Kidney capillary endothelial cell (primary cell): ENCODE measurements around the gene CSNK1A1.
"Not testable (repeated sequence)": the region's sequence is repeated elsewhere in the genome, so short reads cannot be mapped to it uniquely, and the experiment has no call there.

Source experiments
- DNase-seq: peaks from one replicate; pipeline ENCODE4 v3.0.0-alpha.2; 2018; ENCODE audit warnings: low spot score

The CSNK1A1 gene

GRCh38 chr5:149453618-149454415, 97.4 kb downstream of the CSNK1A1 start:
- DNase-seq, result no peak

GRCh38 chr5:149452665-149453617, 98.3 kb downstream of the CSNK1A1 start:
- peak; percentile 90 for DNase-seq

GRCh38 chr5:149452007-149452664, 99.1 kb downstream of the CSNK1A1 start:
- peak; percentile 99 for DNase-seq

- DNase-seq, result no peak
Observed at GRCh38 chr5:149450199-149450598, 101.0 kb downstream of the CSNK1A1 start.

GRCh38 chr5:149448831-149449714, 102.2 kb downstream of the CSNK1A1 start:
- no peak for DNase-seq

- no peak for DNase-seq
Observed at GRCh38 chr5:149448431-149448830, 102.8 kb downstream of the CSNK1A1 start.

- no peak for DNase-seq
Observed at GRCh38 chr5:149447373-149448367, 103.6 kb downstream of the CSNK1A1 start.

- DNase-seq, result not testable (repeated sequence)
Observed at GRCh38 chr5:149446794-149447193, 104.4 kb downstream of the CSNK1A1 start.

GRCh38 chr5:149445739-149446369, 105.4 kb downstream of the CSNK1A1 start:
- DNase-seq, result no peak

GRCh38 chr5:149445343-149445738, 105.9 kb downstream of the CSNK1A1 start:
- DNase-seq, result no peak

GRCh38 chr5:149444430-149444829, 106.8 kb downstream of the CSNK1A1 start:
- not testable (repeated sequence) for DNase-seq

- no peak for DNase-seq
Observed at GRCh38 chr5:149443210-149443609, 108.0 kb downstream of the CSNK1A1 start.

- DNase-seq, result peak; percentile 81
Observed at GRCh38 chr5:149442563-149443182, 108.6 kb downstream of the CSNK1A1 start.
